MM.1S (cell line): Measurements from ENCODE around the gene IGF1R.

Experiments
- EZH2 ChIP-seq: fragments of 300-600 bp; sonication (generic); optimal IDR thresholded peaks from 2 replicates; pipeline ENCODE3; 2017; ENCODE audit warnings: low read depth, mild to moderate bottlenecking, antibody characterized with exemption, low read length, mixed read lengths
- EZH2phosphoT487 ChIP-seq: fragments of 300-600 bp; sonication (generic); IDR thresholded peaks from 2 replicates; pipeline ENCODE4 v1.6.1; 2018; ENCODE audit warnings: antibody characterized with exemption, low read length
- TF ChIP-seq, protein P1 (sequence below): fragments of 300-600 bp; sonication (generic); IDR thresholded peaks from 2 replicates; pipeline ENCODE4 v1.5.1; 2016; ENCODE audit warnings: antibody characterized with exemption, low read length, mixed read lengths

DNA sequence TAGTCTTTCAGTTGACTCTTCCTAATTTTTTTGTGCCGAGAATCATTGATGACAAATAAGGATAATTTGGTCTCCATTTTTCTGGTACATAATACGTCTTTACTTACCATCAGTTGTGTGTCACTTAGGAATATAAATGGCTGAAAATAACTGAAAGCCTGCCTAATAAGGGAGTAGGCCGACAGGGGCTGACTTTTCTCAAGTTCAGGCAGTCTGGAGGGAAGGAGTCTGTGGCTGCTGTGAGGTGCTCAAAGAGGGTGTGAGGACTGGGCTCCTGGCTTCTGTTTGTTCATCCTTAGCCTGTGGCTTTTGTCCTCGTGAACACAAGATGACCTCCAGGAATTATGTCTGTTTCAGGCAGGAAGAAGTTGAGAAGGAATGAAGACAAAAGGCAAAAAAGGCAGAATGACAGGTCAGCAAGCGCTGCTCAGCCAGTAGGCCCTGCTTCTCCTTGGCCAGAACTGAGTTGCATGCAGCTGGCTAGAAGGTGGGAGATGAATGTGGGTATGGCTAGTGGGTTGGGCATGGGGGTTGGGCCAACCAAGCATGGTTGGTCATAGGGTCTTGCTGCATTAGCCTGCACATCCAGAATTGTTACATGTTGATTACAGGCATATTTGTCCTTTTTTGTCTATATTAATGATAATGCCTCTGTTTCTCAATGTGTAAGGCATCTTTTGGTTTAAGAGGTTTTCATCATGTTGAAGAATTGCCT, 29.2 kb downstream of the IGF1R start:
- TF ChIP-seq EZH2 (no peak), EZH2phosphoT487 (no peak)
- TF ChIP-seq, protein P1, sequence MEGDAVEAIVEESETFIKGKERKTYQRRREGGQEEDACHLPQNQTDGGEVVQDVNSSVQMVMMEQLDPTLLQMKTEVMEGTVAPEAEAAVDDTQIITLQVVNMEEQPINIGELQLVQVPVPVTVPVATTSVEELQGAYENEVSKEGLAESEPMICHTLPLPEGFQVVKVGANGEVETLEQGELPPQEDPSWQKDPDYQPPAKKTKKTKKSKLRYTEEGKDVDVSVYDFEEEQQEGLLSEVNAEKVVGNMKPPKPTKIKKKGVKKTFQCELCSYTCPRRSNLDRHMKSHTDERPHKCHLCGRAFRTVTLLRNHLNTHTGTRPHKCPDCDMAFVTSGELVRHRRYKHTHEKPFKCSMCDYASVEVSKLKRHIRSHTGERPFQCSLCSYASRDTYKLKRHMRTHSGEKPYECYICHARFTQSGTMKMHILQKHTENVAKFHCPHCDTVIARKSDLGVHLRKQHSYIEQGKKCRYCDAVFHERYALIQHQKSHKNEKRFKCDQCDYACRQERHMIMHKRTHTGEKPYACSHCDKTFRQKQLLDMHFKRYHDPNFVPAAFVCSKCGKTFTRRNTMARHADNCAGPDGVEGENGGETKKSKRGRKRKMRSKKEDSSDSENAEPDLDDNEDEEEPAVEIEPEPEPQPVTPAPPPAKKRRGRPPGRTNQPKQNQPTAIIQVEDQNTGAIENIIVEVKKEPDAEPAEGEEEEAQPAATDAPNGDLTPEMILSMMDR: no peak
